Activated B cell treated with CpG ODN at 0.5 μM for 24 hours (primary cell): ENCODE results near the gene SCTR. TPM values are rescaled to one million over a fixed set of nuclear protein-coding genes. Genes with fewer than 3 reads are reported as not detected.

Source experiments
- ATAC-seq: fragments of 200-7000 bp; cut with Tn5 transposase; one replicate; pipeline ENCODE4 v1.10.0; 2021; ENCODE audit warnings: low read depth, mild to moderate bottlenecking, moderate library complexity
- CTCF ChIA-PET: fragments of 350-600 bp; sonication (Branson Sonifier 250); formaldehyde crosslinking; loops from one replicate; lab custom pipeline; 2021; ENCODE audit warnings: antibody characterized with exemption; lab: Charles Lee
- POLR2A ChIA-PET: fragments of 350-600 bp; sonication (Branson Sonifier 250); formaldehyde crosslinking; loops from one replicate; lab custom pipeline; 2021; ENCODE audit warnings: antibody characterized with exemption; lab: Charles Lee
- DNase-seq: peaks from one replicate; pipeline ENCODE4 v3.0.0; 2022
- H3K27ac Mint-ChIP-seq: one replicate; pipeline ENCODE4 v1.8.0; 2020; ENCODE audit warnings: mixed read lengths
- H3K27me3 Mint-ChIP-seq: one replicate; pipeline ENCODE4 v1.8.0; 2021; ENCODE audit warnings: mixed read lengths
- H3K36me3 Mint-ChIP-seq: one replicate; pipeline ENCODE4 v1.8.0; 2021; ENCODE audit warnings: low read depth, mixed read lengths
- H3K4me1 Mint-ChIP-seq: one replicate; pipeline ENCODE4 v1.8.0; 2021; ENCODE audit warnings: mixed read lengths
- H3K4me3 Mint-ChIP-seq: one replicate; pipeline ENCODE4 v1.8.0; 2020; ENCODE audit warnings: mild to moderate bottlenecking, mixed read lengths
- H3K9me3 Mint-ChIP-seq: one replicate; pipeline ENCODE4 v1.8.0; 2020; ENCODE audit warnings: mixed read lengths
- intact Hi-C: fragments of 100-400 bp; cut with micrococcal nuclease; formaldehyde crosslinking; loops from one replicate; pipeline ENCODE4 v1.15.1; 2024
- total RNA-seq: library from RNA; stranded (reverse); gene quantifications from 2 replicates; pipeline ENCODE4 v1.2.3, GENCODE V29; 2022
- TF ChIP-seq, protein P1 (sequence below): fragments of 200-600 bp; IDR thresholded peaks from one replicate; pipeline ENCODE4 v1.8.0; 2022; ENCODE audit warnings: antibody characterized with exemption, mild to moderate bottlenecking

Gene SCTR
- total RNA-seq, 1 donor from 2014 or later: not detected

DNA sequence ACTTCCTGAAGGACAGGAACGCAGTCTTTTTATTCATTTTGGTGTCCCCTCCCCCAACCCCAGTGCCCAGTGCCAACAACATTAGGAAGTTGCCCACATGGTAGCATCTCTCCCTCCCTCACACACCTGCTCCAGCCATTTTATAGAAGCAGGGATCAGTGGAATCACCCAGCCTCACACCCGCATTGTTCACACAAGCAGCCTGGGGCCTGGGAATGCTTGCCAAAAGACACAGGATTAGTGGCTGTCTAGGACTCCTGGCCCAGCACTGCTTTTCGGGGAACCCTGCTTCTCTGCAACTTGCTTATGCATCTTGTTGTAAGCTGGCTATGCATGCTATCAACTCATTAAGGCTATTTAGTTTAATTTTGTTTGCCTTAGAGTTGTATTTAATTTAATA, 74.8 kb downstream of the SCTR start:
- ChIA-PET CTCF (no interaction called here), POLR2A (no interaction called here)
- H3K27ac Mint-ChIP-seq: no peak overlapping the region

DNA sequence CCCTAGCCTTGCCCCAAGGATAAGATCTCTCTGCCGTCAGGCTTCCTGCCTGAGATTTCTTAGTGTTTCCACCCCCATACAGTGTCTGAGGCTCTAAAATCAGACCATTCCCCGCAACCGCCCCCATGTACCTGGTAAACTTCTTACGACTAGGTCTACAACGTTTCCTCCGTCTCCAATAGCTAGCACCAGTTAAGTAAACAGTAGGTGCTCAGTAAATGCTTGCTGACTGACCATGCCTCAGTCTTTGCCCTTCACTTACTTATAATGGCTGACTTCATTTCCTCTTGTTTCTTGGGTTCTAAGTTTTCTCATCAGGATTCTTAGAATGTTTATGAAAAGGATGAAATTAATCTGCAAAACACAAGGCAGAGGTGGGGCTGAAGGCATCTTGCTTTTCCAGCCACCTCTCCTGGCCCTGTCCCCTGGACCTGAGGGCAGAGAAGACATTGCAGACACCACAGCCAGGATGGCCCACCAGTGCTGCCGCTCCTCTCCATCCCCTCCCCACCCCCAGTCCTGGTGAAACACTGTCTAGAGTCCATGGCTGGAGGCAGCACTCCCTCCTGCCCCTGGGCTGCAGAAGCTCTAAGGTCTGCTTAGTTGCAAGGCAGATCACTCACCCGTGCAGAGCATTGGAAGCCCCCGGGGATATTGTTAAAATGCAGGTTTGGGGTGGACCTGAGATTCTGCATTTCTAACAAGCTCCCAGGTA, 75.7 kb downstream of the SCTR start:
- CTCF ChIA-PET: no interaction called here
- H3K9me3 Mint-ChIP-seq: no peaks in the 10 kb centered on the region
- POLR2A ChIA-PET: no interaction called here
- TF ChIP-seq, protein P1, sequence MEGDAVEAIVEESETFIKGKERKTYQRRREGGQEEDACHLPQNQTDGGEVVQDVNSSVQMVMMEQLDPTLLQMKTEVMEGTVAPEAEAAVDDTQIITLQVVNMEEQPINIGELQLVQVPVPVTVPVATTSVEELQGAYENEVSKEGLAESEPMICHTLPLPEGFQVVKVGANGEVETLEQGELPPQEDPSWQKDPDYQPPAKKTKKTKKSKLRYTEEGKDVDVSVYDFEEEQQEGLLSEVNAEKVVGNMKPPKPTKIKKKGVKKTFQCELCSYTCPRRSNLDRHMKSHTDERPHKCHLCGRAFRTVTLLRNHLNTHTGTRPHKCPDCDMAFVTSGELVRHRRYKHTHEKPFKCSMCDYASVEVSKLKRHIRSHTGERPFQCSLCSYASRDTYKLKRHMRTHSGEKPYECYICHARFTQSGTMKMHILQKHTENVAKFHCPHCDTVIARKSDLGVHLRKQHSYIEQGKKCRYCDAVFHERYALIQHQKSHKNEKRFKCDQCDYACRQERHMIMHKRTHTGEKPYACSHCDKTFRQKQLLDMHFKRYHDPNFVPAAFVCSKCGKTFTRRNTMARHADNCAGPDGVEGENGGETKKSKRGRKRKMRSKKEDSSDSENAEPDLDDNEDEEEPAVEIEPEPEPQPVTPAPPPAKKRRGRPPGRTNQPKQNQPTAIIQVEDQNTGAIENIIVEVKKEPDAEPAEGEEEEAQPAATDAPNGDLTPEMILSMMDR: no peak
- intact Hi-C loops: no loop called here
- no peaks in the 10 kb centered on the region for H3K4me1 Mint-ChIP-seq
- no peaks in the 10 kb centered on the region for H3K36me3 Mint-ChIP-seq
- ATAC-seq: no peak
- no peak for DNase-seq
- H3K27me3 Mint-ChIP-seq: peaks cover 33% of the 10 kb centered on the region
- no peak overlapping the region for H3K4me3 Mint-ChIP-seq
- no peak overlapping the region for H3K27ac Mint-ChIP-seq

More for the DNA sequence above, 74.8 kb downstream of the SCTR start:
- H3K4me3 Mint-ChIP-seq: no peak overlapping the region
- H3K36me3 Mint-ChIP-seq: no peaks in the 10 kb centered on the region
- H3K4me1 Mint-ChIP-seq: no peaks in the 10 kb centered on the region
- peaks cover 39% of the 10 kb centered on the region for H3K27me3 Mint-ChIP-seq
- DNase-seq (no peak), ATAC-seq (no peak)
- intact Hi-C loops: no loop called here
- no peaks in the 10 kb centered on the region for H3K9me3 Mint-ChIP-seq
- TF ChIP-seq, protein P1: no peak

DNA sequence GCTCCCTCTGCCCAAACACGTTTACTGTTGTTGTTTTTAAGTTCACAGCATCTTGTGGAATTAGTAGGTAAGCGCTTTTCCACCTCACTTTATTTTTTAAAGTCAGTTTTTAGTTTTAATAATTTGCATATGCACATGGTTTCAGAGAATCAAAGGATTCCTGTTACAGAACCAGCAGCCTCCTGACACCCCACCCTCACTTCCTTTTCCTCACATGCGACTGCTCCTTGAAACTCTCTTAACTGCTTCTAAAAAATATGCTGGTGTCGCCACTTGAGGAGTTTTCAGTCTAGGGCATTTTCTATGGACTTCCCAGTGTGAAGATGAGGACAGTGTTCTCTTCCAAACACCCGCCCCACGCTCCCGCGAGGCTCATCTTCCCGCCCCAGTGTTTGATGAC, 78.2 kb downstream of the SCTR start:
- Mint-ChIP-seq H3K4me1 (no peaks in the 10 kb centered on the region), H3K9me3 (no peaks in the 10 kb centered on the region), H3K27me3 (peaks cover 23% of the 10 kb centered on the region), H3K27ac (no peak overlapping the region), H3K36me3 (no peaks in the 10 kb centered on the region), H3K4me3 (no peak overlapping the region)
- DNase-seq: no peak
- CTCF ChIA-PET: no interaction called here
- TF ChIP-seq, protein P1: no peak
- POLR2A ChIA-PET: no interaction called here
- ATAC-seq: no peak
- intact Hi-C loops: no loop called here

DNA sequence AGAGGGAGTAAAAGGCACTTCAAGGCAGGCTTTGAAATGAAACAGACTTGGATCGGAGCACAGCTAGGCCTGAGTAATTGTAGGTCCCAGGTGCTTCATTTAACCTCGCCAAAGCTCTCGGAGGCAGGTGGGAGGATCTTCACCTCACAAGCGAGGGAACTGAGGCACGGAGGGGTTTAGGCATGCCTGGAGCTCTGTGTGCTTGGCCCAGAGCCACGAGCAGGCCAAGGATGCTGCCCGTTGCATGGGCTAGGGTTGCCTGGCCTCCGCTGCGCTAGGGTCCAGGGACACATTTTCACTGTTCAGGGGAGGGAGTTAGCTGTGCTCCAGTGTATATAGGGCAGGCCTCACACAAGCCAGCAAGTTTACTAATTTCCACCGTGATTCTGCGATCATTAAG, 81.4 kb downstream of the SCTR start:
- CTCF ChIA-PET: no interaction called here
- TF ChIP-seq, protein P1: no peak
- no peaks in the 10 kb centered on the region for H3K9me3 Mint-ChIP-seq
- ATAC-seq (no peak), DNase-seq (no peak)
- POLR2A ChIA-PET: no interaction called here
- H3K4me3 Mint-ChIP-seq: no peak overlapping the region
- H3K4me1 Mint-ChIP-seq: no peaks in the 10 kb centered on the region
- no peaks in the 10 kb centered on the region for H3K36me3 Mint-ChIP-seq
- intact Hi-C loops: no loop called here
- no peak overlapping the region for H3K27ac Mint-ChIP-seq
- H3K27me3 Mint-ChIP-seq: peaks cover 19% of the 10 kb centered on the region

DNA sequence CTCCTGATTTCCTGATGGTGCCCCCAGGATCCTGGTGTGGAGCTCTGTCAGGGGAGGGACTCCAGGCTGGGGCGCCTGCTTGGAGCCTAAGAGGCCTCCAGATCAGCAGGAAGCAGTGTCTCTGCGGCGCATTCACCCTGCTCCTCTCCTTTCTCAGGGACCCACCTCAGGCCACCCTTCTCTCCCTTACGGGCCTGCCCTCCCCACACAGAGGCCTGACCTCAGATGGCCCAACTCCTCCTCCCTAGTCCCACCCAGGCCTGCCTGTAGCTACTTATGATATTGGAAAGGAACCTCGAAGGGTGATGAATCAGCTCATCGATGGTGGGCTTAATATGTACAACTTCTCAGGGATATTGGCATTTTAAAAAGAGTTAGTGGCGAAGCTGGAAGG, 82.1 kb downstream of the SCTR start:
- ChIA-PET CTCF (no interaction called here), POLR2A (no interaction called here)
- Mint-ChIP-seq H3K36me3 (no peaks in the 10 kb centered on the region), H3K27me3 (peaks cover 21% of the 10 kb centered on the region), H3K9me3 (no peaks in the 10 kb centered on the region), H3K4me1 (no peaks in the 10 kb centered on the region), H3K27ac (no peak overlapping the region), H3K4me3 (no peak overlapping the region)
- TF ChIP-seq, protein P1: no peak
- ATAC-seq (no peak), DNase-seq (no peak)
- intact Hi-C loops: no loop called here
